Stimulated activated CD8-positive, alpha-beta memory T cell treated with anti-CD3 and anti-CD28 coated beads, Interleukin-15, amount 100 ng/mL, for 24 hours (primary cell): ENCODE data around the gene PRSS56.

Source experiments
- DNase-seq: peaks from one replicate; pipeline ENCODE4 v3.0.0-alpha.2; 2020; ENCODE audit warnings: low read depth

Gene PRSS56

GRCh38 chr2:232502511-232502910 is 17.7 kb upstream of the PRSS56 start:
- no peak for DNase-seq

GRCh38 chr2:232502911-232503808 is 17.0 kb upstream of the PRSS56 start:
- DNase-seq = no peak

GRCh38 chr2:232503809-232504323 is 16.3 kb upstream of the PRSS56 start:
- no peak for DNase-seq

GRCh38 chr2:232504438-232504837 is 15.8 kb upstream of the PRSS56 start:
- no peak for DNase-seq

GRCh38 chr2:232505856-232506255 is 14.3 kb upstream of the PRSS56 start:
- DNase-seq = no peak

GRCh38 chr2:232506709-232507108 is 13.5 kb upstream of the PRSS56 start:
- no peak for DNase-seq

GRCh38 chr2:232508251-232508650 is 11.9 kb upstream of the PRSS56 start:
- no peak for DNase-seq

GRCh38 chr2:232511336-232511890 is 8.8 kb upstream of the PRSS56 start:
- DNase-seq = no peak

GRCh38 chr2:232512602-232513001 is 7.6 kb upstream of the PRSS56 start:
- DNase-seq = no peak

GRCh38 chr2:232513353-232513752 is 6.8 kb upstream of the PRSS56 start:
- no peak for DNase-seq

- no peak for DNase-seq
Measured at GRCh38 chr2:232515639-232516038, 4.5 kb upstream of the PRSS56 start.

GRCh38 chr2:232516551-232516950 is 3.6 kb upstream of the PRSS56 start:
- DNase-seq = no peak

- no peak for DNase-seq
Measured at GRCh38 chr2:232518844-232519243, 1.3 kb upstream of the PRSS56 start.

- DNase-seq = no peak
Measured at GRCh38 chr2:232520489-232520888, 301 bp downstream of the PRSS56 start.

- DNase-seq = no peak
Measured at GRCh38 chr2:232521098-232521497, 910 bp downstream of the PRSS56 start.

GRCh38 chr2:232521959-232522622 is 1.9 kb downstream of the PRSS56 start:
- peak; percentile 76 for DNase-seq

- no peak for DNase-seq
Measured at GRCh38 chr2:232522623-232523401, 2.6 kb downstream of the PRSS56 start.

GRCh38 chr2:232523402-232523681 is 3.2 kb downstream of the PRSS56 start:
- DNase-seq = no peak

- no peak for DNase-seq
Measured at GRCh38 chr2:232523682-232524597, 3.8 kb downstream of the PRSS56 start.

GRCh38 chr2:232524771-232525170 is 4.6 kb downstream of the PRSS56 start:
- no peak for DNase-seq

- DNase-seq = no peak
Measured at GRCh38 chr2:232525199-232525598, 5.0 kb downstream of the PRSS56 start.
